ENCODE data around the gene SNRPA1. TPM values are rescaled to one million over a fixed set of nuclear protein-coding genes. Genes with fewer than 3 reads are reported as not detected.
A peak's percentile ranks its signal among the peaks of the same experiment; 100 is the strongest.

The SNRPA1 gene
- total and polyA plus RNA-seq, 12 donors: 23.8 to 51.4 (median 29.9) TPM

- 78% methylated on average over 12 of the region's 12 CpGs for WGBS, 2 donors
- H3K4me1 ChIP-seq: peaks cover 2 to 34% (median 25%) of the 10 kb centered on the region in 9 donors
- H3K4me3 ChIP-seq: peak overlapping the region in 9 of 10 donors; percentile 71 to 96 (median 90)
- peak overlapping the region; percentile 67 to 95 (median 94) for H3K27ac ChIP-seq
- H3K27me3 ChIP-seq: no peaks in the 10 kb centered on the region
- intact Hi-C loops (cut with DNase I): no loop called here
- no peak for ATAC-seq
- DNase-seq: no peak
- H3K9me3 ChIP-seq: no peaks in the 10 kb centered on the region
- H3K36me3 ChIP-seq: peaks cover 0 to 72% (median 46%) of the 10 kb centered on the region in 9 donors
- no peak for TF ChIP-seq CTCF (IDR thresholded peaks at IDR 0.05)
Measured at GRCh38 chr15:101277943-101278564, 17.0 kb downstream of the SNRPA1 start.

DNA sequence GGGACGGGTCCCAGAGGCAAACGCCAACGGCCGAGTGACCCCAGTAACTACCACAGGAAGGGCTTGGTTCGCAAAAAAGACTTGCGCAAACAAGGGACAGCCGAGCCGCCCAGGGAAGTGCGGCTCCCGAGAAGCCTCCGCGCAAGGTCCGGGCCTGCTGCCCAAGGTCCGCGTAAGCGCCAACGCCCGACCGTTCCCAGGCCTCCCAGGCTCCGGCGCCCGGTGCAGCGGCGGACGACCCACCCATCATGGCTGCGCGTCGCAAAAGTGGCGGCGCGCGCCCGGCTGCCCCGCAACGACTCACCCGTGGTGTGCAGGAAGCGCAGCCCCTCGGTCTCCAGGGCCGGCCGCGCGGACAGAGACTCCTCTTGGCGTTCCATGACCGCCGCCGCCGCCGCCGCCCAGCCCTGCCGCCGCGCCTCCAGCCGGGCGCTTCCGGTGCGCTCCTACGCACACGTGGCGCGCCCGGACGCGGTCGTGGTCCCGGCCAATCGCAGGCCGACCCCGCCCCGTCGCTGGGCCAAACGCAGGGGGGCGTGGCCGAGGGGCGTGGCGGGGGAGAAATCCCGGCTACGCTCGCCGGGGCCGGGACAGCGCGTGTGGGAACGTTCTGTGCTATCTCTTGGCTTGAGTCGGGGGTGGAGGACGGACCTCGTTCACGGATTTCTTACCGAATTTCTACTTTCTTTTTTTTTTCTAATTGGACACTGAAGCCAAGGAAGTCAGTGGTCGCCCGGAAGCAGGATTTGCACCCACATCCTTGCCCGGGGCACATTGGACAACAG, 17.8 kb downstream of the SNRPA1 start, which contains the start of gene SELENOS:
TSS of gene SELENOS (minus strand) at position 448 of the 785 bp plus-strand sequence. CDS start at position 380, 68 bp downstream.
- Histone ChIP-seq H3K4me1 (peaks cover 2 to 38% (median 26%) of the 10 kb centered on the region in 9 donors), H3K27me3 (no peaks in the 10 kb centered on the region), H3K9me3 (no peaks in the 10 kb centered on the region), H3K4me3 (peak within 1 kb of the TSS; percentile 71 to 96 (median 88)), H3K36me3 (peaks cover 0 to 72% (median 52%) of the 10 kb centered on the region in 9 donors), H3K27ac (peak within 1 kb of the TSS; percentile 87 to 95 (median 94))
- intact Hi-C loops (cut with DNase I): no loop called here
- WGBS, 2 donors: 0 to 1% methylated on average over 87 to 91 of the region's 91 CpGs
- no peak for TF ChIP-seq CTCF (IDR thresholded peaks at IDR 0.05)
- ATAC-seq: peak; percentile 95 to 99 (median 97)
- peak; percentile 91 to 94 for DNase-seq

DNA sequence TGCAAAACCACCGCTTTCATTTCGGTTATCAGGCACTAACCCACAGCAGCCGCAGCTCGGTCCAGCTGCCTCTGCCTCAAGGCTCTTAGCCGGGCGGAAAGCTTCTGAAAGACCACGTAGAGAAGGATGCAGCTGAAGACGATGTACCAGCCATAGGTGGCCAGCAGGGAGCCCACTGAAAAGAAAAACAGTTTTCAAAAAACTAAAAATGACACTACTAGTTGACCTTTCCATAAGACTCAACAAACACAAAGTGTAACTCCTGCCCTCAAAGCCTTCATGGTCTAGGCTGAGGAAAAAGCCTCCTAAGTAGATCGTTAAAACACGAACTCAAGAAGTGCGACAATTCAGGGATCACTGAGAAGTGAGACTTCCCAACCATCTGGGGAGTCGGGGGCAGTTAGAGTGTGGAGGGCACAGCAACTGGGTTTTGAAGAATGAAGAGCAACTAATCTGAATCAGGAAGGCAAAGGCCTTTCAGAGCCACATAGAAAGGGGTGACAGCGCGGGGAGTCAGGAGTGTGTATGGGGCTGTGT, 18.5 kb downstream of the SNRPA1 start:
- WGBS, 2 donors: 13 to 14% methylated on average over 14 of the region's 14 CpGs
- no peak for DNase-seq
- Histone ChIP-seq H3K27ac (peak overlapping the region; percentile 87 to 95 (median 94)), H3K4me1 (peaks cover 2 to 38% (median 26%) of the 10 kb centered on the region in 9 donors), H3K9me3 (no peaks in the 10 kb centered on the region), H3K4me3 (peak overlapping the region; percentile 71 to 96 (median 88)), H3K36me3 (peaks cover 0 to 72% (median 52%) of the 10 kb centered on the region in 9 donors), H3K27me3 (no peaks in the 10 kb centered on the region)
- peak in 4 of 9 donors; percentile 18 to 39 (median 22) for TF ChIP-seq CTCF (IDR thresholded peaks at IDR 0.05)
- intact Hi-C loops (cut with DNase I): no loop called here
- peak in 2 of 8 donors; percentile 2 for ATAC-seq

- Histone ChIP-seq H3K36me3 (peaks cover 0 to 72% (median 54%) of the 10 kb centered on the region in 9 donors), H3K4me3 (no peak overlapping the region), H3K4me1 (peaks cover 2 to 38% (median 26%) of the 10 kb centered on the region in 9 donors), H3K27ac (no peak overlapping the region), H3K27me3 (no peaks in the 10 kb centered on the region), H3K9me3 (no peaks in the 10 kb centered on the region)
- 89 to 90% methylated on average over 5 of the region's 5 CpGs for WGBS, 2 donors
- no peak for ATAC-seq
- DNase-seq: no peak
- intact Hi-C loops (cut with DNase I): no loop called here
- TF ChIP-seq CTCF (IDR thresholded peaks at IDR 0.05): no peak
Measured at GRCh38 chr15:101275018-101275417, 20.0 kb downstream of the SNRPA1 start.
